Measurements from ENCODE around the gene CLEC7A.

Gene CLEC7A

DNA sequence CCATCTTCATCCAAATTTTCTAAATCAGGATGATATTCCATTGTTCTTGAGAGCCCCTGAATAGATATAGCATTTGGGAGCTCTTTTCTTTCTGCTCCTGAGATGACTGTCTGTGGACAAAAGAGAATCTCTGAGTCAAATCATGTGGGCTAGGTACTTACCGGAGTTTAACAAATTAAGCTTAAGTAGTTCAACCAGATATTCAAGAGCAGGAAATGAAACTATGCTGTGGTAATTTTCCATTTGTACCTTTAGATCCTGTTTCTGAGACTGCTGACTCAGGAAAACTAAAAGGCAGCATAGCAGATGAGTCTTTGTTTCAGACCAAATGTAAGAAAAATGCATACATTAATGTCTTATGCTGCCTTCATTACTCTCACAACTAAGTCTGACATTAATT is at the start of gene CLEC7A:
Gene CLEC7A (minus strand): TSS at position 158 of the 400 bp plus-strand sequence. CDS start 117 bp downstream, at position 41.
- intact Hi-C loops (cut with DNase I), result no loop called here
- no peak for DNase-seq

GRCh38 chr12:10179776-10180181 is 49.8 kb upstream of the CLEC7A start:
- no peak for DNase-seq
- intact Hi-C loops (cut with DNase I), result no loop called here

- no peak for DNase-seq
- intact Hi-C loops (cut with DNase I), result no loop called here
Observed at GRCh38 chr12:10178821-10179220, 48.8 kb upstream of the CLEC7A start, which contains the start of gene TMEM52B. Gene TMEM52B (plus strand): TSS chr12:10179032. CDS start chr12:10179575, 543 bp downstream.

GRCh38 chr12:10175846-10176636 is 46.0 kb upstream of the CLEC7A start:
- DNase-seq, result no peak
- intact Hi-C loops (cut with DNase I), result no loop called here

GRCh38 chr12:10174986-10175614 is 45.1 kb upstream of the CLEC7A start:
- DNase-seq, result peak in 19 of 42 donors; percentile 17 to 75 (median 42)
- intact Hi-C loops (cut with DNase I), result no loop called here

- intact Hi-C loops (cut with DNase I), result no loop called here
- DNase-seq, result peak in 14 of 42 donors; percentile 13 to 74 (median 38)
Observed at GRCh38 chr12:10171973-10172728, 42.2 kb upstream of the CLEC7A start, which contains the start of gene OLR1. Gene OLR1 (minus strand): TSS chr12:10172132. CDS start chr12:10172077, 55 bp downstream.

DNA sequence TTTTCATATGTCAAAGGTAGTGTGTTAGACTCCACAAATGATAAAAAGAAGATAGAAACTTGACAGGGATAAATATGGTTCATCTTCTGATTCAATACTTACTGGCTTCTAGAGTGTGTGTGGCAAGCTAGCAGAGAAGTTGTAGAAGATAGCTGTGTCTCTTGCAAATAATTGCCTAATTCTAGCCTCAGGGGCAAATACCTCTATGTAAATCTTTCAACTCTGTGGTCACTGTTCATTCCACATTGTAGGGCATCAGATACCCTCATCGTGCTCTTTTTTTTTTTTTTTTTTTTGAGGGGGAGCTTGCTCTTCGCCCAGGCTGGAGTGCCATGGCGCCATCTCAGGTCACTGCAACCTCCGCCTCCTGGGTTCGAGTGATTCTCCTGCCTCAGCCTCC is 40.2 kb upstream of the CLEC7A start:
- DNase-seq, result no peak
- intact Hi-C loops (cut with DNase I), result no loop called here

DNA sequence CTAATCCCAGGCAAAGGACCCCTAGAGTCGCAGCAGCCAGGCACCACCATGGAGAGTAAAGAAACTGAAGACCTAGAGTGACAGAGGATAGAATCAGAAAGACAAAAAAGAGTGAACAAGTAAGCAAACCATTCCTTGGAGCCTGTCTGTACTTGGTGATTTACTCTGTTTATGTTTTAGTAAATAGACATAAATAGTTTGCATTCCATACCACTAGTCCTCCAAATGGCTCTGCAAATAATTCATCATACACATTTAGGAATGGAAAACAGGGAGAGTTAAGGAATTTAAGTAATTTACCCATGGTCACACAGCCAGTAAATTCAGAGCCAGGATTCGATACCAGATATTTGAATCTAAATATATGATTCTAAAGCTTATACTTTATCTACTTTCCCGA is 39.1 kb upstream of the CLEC7A start:
- DNase-seq, result no peak
- intact Hi-C loops (cut with DNase I), result no loop called here

DNA sequence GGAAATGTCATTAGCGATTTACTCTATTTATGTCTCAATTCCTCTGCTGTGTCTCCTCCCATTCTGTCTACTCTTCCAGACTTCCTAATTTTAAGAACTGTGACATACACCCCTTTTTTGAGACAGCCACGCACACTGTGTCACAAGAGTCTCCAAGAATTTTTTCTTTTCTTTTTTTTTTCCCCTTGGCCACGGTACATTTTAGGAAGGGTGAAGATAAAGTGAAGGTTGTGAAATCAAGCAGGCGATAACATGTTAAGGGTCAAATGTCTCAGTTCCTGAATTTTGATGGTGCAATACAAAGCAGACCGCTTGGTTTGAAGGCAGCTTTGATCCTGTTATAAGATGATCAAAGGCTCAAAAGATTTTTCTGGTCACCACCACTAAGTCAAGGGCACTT is 37.6 kb upstream of the CLEC7A start:
- intact Hi-C loops (cut with DNase I), result no loop called here
- no peak for DNase-seq

GRCh38 chr12:10165421-10165820 is 35.4 kb upstream of the CLEC7A start:
- DNase-seq, result no peak

GRCh38 chr12:10163084-10163483 is 33.1 kb upstream of the CLEC7A start:
- intact Hi-C loops (cut with DNase I), result no loop called here
- no peak for DNase-seq

More at GRCh38 chr12:10165421-10165820, 35.4 kb upstream of the CLEC7A start:
- intact Hi-C loops (cut with DNase I), result no loop called here

DNA sequence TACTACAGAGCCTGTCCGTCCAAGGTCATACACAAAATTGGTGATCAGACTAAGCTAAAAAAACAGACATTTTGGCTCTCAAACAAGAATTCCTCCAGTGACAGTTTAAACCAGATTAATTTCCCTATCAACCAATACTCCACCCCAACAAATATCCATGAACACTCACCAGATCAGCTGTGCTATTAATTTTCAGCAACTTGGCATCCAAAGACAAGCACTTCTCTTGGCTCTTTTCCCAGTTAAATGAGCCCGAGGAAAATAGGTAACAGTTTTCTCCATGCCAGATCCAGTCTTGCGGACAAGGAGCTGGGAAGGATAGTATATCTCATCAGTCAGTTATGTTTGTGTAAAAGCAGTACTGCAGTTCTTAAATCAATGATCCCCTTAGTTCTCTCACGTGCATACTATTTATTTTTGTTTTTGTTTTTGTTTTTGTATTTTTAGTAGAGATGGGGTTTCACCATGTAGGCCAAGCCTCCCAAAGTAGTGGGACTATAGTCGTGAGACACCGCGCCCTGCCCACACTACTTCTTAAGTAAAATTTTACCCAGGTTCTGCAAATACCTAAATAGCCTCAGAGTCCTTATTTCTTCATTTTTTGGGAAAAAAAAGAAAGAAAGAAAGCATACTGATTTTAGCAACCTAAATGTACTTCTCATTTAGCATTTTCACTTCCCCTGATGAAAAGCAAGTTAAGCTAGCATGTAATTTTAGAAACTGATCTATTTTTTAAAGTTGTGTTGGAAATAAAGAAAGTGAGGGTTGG is 30.8 kb upstream of the CLEC7A start:
- DNase-seq, result no peak
- intact Hi-C loops (cut with DNase I), result no loop called here

DNA sequence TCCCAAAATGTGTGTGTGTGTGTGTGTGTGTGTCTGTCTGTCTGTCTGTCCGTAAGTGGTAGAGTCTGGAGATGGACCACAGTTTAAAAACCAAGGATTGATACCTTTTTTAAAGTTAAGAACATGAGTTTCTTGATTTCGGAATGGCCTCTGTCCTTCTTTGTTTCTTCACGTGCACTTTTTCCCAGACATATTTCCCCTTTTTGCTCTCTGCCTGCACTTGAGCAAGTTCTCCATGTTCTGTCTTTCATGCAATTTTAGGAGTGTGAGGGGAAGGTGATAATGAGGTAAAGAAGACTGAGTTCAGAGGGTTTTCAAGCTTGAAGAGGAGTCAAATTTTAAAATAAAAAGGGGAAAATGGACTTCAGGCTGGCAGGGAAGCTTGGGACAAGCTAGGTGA is 29.3 kb upstream of the CLEC7A start:
- DNase-seq, result no peak
- intact Hi-C loops (cut with DNase I), result no loop called here

DNA sequence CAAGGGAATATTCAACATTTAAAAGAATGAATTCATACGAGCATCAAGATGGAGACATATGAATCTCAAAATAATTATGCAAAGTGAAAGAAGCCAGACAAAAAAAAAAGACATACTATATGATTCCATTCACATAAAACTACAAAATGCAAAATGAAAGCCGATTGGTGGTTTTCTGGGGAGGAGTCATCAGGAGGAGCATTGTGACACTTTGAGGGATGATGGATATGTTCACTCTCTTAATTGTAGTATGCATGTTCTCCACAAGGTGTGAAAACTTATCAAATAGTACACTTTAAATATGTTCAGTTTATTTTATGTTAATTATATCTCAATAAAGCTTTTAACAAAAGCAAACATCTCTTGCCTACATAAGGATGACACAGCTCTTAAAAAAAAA is 28.4 kb upstream of the CLEC7A start:
- intact Hi-C loops (cut with DNase I), result no loop called here
- DNase-seq, result no peak

GRCh38 chr12:10155966-10156365 is 26.0 kb upstream of the CLEC7A start:
- intact Hi-C loops (cut with DNase I), result no loop called here

GRCh38 chr12:10154145-10154496 is 24.1 kb upstream of the CLEC7A start:
- peak in 12 of 42 donors; percentile 7 to 50 (median 18) for DNase-seq
- intact Hi-C loops (cut with DNase I), result loop anchor here (5.0 kb wide), 1 partner anchor 407 kb away; no protein-coding TSS in a partner anchor

More at GRCh38 chr12:10155966-10156365, 26.0 kb upstream of the CLEC7A start:
- DNase-seq, result no peak

GRCh38 chr12:10153271-10154144 is 23.5 kb upstream of the CLEC7A start:
- DNase-seq, result peak; percentile 58 to 92 (median 78)
- intact Hi-C loops (cut with DNase I), result loop anchor here (2.0 to 5.0 kb wide), 2 partner anchors 37 to 406 kb away; no protein-coding TSS in a partner anchor

GRCh38 chr12:10151621-10152020 is 21.6 kb upstream of the CLEC7A start:
- DNase-seq, result no peak

More at GRCh38 chr12:10151621-10152020, 21.6 kb upstream of the CLEC7A start:
- intact Hi-C loops (cut with DNase I), result loop anchor here (2.0 to 5.0 kb wide), 2 partner anchors 39 to 404 kb away; no protein-coding TSS in a partner anchor

Data from head of caudate nucleus (tissue), 42 donors.